NCI-H1694 (cell line): ENCODE results near the gene FSTL5.
"Not testable (repeated sequence)": the region's sequence is repeated elsewhere in the genome, so short reads cannot be mapped to it uniquely, and the experiment has no call there.

ENCODE experiments used
- DNase-seq: peaks from one replicate; lab custom pipeline; 2025; lab: John Stamatoyannopoulos, UW

Gene FSTL5

DNA sequence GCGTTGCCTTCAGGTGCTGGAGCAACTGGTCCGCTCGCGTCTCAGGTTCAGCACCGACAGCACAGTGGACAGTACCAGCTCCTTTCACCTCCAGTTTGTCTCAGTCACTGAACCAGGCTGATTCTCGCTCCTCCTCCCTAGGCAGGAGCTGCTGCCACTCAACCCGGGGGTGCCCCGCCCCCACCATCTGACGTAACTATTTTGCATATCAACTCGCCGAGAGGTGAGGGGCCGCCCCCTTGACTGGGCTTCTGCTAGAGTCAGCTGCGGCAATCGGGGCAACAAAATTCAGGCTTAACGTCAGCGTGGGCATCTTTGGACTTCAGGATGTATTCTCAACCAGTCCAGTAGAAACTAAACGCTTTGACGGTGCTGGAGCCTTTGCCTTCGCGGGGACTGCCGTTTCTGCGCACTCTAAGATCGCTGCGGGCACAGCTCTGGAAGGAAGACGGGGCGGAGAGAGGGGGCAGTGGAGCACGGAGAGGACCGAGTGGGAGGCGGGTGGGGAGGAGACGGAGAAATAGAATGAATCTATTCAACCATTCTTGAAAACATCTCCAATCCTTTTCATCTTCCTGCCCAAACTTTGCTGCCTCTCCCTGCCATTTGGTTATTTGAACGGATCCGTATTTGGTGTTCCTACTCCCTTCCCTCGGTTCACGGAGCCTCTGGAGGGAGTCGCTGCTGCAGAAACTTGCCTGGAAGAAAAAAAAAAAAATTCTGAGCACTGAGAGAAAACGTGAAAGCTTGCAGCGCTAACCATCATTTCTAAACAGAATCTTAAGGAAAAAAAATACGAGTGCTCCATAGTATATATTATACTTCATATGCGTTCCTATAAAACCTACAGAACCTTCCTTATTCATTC, at the start of gene FSTL5:
FSTL5 (minus strand) TSS at position 109 of the 868 bp plus-strand sequence. CDS start 52,604 bp downstream, outside the sequence.
- DNase-seq = no peak

DNA sequence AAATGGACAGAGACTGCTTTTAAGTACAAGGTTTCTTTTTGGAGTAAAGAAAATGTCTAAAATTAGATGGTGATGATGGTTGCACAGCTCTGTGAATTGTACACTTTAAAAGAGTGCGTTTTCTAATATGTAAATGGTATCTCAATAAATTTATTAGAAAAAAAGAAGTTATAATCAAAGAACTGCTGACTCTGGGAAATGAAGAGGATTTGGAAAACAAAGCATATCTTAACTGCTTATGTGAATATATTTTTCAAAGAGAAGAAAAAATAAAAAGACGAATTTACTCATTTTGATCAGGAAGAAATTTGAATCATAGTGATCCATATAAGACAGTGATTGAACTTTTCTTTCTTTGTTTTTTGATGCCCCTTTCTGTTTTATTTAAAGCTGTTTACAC, 45.9 kb upstream of the FSTL5 start:
- DNase-seq = no peak

DNA sequence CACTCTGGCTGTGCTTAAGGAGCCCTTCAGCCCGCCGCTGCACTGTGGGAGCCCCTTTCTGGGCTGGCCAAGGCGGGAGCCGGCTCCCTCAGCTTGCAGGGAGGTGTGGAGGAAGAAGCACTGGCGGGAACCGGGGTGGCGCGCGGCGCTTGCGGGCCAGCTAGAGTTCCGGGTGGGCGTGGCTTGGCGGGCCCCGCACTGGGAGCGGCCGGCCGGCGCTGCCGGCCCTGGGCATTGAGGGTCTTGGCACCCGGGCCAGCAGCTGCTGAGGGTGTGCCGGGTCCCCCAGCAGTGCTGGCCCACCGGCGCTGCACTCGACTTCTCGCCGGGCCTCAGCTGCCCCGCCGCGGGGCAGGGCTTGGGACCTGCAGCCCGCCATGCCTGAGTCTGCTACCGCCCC, 39.7 kb upstream of the FSTL5 start:
- DNase-seq = not testable (repeated sequence)

DNA sequence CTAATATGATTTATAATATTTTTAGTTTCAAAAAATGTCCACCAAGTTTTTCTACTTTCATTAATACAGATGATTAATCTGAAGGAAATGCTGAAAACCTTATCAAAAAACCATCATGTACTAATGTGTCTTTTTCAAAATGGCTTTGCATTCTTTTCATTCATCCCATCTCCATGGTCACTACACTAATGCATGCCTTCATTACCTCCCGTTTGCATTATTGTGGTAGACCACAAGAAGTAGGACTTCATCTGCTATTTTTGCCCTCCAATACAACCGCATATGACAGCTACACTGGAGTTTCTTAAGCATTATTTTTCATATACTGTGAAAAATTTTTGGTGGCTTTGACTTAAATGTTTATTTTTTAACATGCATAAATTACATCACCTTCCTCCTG, 37.9 kb upstream of the FSTL5 start:
- no peak for DNase-seq

DNA sequence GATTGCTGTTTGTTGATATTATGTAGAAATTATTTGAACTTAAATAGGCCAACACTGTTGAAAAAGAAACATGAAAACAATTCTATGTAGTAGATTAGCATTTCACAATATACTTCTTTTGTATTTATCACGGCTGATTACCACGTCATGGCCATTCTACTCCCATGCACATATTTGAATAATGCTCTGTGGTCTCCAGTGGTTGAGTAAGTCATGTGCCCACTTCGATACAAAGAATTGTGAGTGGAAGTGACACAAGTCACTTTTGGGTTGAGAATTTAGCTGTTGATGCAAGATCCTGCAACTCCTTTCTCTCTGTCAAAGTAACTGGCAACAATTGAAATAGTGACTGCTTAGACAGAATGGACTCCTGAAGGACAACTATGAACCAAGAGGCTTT, 6.7 kb upstream of the FSTL5 start:
- DNase-seq = no peak

DNA sequence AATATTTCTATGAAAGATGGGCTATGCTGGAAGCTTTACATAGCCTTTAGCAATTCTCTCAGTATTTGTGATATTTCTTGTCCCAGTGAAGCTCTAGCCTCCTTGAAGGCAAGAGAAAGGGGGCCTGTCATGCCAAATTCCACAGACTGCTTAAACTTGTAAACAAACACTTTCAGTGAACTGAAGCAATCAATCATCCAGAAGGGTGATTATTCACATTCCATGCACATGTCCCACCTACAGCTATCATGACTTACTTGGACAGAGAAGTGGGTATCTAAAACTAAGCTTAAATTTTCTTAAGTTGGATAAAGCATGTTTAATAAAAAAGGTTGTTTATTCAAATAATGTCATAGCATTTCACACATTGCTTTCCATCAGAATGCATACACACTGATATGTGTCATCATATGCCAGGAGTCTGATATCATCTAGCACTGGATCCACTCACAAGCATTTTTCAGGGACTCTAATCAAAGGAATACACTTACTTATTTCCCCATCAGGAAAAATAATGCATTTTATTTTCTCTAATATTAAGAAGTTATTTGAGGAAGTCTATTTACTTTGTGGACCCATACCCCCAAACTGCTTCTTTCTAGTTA, 1.2 kb upstream of the FSTL5 start:
- no peak for DNase-seq

DNA sequence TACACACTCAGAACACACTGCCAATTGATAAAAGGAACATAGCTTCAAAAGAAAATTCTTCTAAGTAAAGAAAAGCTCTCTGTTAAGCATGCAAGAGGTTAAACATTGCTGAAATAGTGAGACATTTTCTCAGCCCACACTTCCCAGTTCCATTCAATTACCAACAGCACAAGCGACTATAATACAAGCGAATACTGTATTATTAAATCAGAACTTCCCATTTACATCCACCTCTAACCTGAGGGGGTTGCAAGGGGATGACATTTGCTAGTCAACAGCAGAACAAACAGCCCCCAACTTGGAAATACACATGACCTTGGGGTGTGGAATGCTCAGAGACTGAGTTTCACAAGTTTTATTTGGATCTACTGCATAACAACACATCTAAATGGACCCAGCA, 1.1 kb downstream of the FSTL5 start:
- DNase-seq = no peak

DNA sequence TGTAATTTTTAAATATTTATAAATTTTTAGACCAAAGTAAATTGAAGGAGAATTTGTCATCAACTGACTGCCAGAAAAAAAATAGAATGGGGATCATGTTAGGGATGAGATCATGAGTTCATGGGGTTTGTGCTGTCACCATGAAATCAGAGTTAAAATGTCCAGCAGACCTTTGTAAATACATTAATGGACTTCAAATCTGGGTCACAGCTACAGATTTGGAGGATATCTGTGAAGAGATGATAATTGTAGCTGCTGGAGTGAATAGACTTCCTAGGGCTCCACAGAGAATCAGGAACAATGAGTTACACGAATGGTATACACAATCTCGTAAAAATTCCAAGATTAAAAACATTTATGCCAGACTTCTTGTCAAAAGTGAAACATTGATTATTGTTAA, 6.6 kb downstream of the FSTL5 start:
- DNase-seq = no peak

DNA sequence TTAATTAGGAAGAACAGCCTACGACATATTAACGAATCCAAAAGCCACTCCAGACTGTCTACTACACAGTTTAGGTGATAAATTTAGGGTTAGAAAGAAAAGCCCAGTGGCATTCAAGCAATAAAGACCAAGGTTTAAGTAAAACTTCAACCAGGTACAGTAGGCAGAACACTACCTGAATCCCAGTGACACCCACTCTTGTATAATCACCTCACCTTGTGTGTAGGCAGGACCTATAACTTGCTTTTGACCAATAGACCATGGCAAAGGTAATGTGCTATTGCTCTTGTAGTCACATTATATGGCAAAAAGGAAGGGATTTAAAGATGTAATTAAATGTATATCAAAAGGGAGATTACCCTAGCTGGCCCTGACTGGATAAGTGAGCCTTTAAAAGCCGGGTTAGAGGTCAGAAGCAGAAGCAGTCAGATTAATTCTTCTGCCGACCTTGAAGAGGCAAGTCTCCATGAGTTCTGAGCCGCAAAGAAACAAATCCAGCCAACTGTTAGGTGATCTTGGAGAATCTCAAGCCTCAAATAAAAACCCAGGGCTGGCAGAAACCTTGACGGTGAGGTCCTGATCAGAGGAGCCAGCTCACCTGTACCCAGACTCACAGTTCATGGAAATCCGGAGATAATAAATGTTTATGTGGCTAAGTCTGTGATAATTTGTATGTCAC, 8.8 kb downstream of the FSTL5 start:
- no peak for DNase-seq

DNA sequence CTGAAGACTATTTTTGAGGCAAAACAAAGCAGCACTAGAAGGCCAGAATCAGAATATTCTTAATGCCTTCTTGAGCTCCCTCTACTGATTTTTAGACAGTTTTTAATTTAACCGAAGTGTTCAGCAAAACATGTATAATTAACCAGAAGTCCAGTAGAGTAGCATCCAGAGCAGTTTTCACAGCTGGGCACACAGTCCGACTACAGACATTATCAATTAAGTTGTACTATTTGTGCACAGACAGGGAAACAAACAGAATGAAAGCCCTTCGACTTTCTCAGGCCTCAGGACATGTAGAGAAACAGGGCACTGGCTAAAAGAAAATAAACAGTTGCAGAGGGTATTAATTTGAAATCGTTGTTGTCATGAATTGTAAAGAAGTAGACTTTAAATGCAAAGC, 11.9 kb downstream of the FSTL5 start:
- DNase-seq = no peak

DNA sequence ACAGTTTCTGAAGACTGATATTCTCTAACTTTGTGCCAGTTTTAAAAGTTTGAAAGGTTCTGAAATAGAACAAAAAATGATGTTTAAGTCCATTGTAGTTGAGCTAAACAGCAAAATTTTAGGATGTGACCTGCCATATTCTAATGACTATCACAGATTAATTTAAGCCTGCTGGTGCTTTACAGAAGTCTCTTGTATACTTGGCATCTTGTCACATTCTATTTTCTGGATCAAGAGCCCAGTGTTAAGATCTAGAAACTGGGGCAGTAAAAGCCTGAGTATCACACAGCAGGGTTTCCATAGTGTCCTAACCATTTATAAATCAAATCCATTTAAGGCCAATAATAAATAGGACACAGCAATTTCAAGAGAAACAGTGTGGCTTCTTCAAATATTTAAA, 12.4 kb downstream of the FSTL5 start:
- DNase-seq = no peak

DNA sequence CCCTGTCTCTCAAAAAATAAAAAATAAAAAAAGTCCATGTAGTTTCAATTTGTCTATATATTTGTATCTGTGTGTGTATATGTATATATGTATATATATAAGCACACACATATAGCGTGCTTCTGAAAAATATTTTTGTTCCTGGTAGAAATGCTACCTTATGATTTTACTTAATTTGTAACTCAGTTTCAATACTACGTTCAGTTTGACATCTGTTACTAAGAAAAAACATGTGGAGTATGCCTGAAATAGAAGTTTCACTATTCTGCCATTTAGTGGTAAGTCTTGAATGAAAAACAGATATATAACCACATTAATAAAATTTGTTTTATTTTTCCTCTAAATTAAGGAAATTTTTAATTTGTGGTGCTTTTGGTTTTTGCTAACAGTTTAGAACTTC, 14.2 kb downstream of the FSTL5 start:
- DNase-seq = no peak

DNA sequence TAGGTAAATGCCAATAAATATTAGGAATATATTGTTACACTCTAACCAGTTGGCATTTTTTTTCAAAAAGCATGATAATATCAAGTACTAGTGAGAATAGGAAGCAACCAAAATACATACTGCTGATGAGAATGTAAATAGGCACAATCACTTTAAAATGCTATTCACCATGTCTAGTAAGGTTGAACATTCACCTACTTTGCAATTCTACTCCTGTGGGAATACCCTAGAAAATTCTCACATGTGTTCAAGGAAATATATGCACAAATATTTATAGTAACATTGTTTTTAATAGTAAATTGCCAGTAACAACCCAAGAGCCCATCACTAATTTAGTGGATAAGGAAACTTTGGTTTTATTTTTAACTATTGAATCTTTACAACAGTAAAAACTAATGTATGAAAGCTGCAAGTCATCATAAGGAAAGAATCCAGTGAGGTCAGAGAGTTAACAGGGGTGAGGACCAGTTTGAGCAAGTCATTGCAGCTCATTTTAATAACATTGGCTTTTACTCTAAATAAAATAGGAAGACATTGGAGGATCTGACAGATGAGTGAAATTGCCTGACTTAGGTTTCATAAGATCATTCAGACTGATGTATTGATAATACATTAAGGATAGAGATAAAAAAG, 23.6 kb downstream of the FSTL5 start:
- no peak for DNase-seq

DNA sequence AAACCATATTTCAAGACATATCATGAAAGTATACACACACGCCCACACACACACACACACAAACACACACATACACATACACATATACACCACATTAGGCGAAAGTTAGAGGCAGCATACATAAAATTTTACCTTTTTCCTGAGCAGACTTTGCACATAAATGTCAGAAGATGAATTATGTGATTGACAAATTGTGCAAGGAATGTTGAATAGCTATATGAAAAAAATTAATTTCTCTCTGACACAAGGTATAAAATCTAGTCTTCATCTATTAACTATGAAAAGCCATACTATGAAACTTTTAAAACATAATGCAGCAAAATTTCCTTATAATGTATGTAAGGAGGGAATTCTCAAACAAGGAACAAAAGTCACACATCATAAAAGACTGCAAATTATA, 24.4 kb downstream of the FSTL5 start:
- DNase-seq = no peak

DNA sequence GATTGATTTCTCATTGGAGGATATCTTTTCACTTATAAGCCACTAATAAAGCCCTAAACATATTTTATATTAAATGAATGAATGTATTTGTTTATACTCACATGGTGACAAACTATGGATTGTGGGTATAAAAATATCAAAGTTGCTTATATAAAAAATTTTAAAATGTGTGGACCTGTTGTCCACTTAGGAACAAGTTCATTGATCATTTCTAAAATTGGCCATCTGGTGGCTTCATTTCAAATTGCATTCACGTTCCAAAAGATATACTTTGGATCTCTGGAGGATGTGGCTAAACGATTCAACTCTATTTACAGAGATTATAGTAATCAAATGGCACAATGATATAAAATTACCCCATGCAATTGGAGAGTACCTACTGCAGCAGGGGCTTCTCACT, 32.5 kb downstream of the FSTL5 start:
- no peak for DNase-seq

DNA sequence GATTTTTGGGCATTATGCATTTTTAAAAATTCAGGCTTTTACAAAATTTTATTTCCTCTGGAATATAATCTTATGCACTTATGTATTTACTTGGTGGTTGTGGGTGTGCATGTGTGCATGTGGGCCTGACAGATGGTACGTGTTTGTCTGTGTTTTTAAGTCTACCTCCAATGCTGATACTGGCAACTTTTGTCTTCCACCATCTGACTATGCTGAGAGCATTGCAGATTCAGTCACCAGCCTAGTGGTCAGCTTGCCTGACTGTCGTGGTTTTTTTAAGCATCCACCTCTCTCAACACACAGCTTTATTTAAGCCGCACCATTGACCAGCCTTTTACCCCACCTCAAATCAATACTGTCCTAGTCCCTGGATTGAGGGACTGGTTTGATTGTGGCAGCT, 37.1 kb downstream of the FSTL5 start:
- no peak for DNase-seq

DNA sequence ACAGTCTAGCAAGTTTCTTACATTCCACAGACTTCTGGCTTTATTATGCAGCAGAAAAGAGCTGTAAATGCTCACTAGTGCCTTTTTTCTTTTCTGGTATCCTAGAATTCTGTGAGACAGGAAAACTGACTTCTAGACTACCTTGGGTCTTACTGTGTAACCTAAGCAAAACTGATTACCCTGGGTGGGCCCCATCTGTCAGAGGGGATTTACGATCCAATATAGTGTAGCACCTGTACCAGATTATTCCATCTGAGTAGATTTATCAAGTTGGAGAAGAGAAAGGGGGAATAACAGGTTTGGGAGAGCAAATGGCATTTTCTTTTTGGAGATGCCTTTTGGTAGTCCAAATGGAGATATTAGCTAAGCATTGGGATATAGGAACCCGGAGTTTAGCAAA, 46.7 kb downstream of the FSTL5 start:
- DNase-seq = no peak

DNA sequence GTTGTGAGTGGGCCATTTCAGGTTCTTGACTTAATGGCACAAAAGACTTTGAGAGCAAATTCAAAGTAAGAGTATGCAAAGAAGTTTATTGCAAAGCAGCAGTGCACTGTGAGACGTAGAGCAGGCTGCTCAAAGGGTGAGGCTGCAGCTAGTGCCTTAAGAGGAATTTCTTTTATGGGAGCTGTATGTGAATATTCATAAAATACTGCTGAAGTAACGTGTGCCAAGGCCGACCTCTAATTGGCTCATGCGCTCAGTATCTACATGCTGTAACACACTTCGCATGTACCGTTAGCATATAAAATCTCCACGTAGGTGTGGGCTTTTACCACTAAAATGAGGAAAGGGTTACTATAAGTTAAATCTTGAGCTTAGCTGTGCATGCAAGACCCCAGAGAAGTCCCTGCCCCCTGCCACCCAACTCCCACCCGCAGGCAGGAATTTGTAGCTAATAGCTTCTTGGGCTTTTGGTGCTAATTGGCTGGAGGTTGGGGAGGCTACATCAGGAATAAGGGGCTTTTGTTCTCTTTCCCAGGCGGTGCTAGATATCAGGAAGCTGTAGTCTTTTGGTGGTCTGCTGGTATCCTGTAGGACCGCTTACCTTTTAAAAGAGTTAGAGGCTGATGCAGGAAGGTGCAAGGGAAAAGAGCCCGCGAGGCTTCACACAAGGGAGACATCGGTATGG, 47.6 kb downstream of the FSTL5 start:
- no peak for DNase-seq

DNA sequence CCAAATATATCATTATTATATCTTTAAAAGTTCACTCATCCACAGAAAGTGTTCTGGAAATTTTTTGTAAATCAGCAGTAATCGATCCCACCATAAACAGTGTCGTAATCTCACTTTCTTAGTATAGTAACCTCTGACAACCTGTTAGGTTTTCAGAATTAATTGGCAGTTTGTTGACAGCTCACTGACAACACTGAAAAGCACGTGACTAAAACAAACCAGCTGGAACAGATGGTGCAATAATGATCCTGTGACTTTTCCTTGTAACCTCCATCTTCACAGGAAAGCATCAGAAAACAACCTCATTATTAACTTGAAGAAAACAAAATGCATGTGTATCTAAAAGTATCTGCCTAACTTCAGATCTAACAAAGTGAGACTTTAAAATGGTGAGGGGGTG, 48.5 kb downstream of the FSTL5 start:
- no peak for DNase-seq

DNA sequence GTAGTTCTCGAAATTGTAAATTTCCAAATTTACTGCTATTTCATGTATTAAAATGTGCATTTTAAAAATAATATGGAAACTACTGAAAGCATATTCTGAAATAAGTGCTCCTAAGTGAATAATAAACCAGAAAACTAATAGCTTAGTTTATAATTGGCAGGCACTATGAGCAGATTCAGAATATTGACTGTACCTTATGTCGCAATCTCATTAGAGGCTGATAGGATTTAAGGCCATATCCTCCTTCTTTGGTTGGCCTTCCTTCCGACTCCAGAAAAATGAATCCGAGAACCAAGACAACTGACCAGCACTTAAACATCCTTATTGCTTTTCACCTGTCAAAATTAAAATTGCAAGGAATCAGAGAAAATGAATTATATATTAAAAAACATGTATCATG, 52.7 kb downstream of the FSTL5 start:
- no peak for DNase-seq

DNA sequence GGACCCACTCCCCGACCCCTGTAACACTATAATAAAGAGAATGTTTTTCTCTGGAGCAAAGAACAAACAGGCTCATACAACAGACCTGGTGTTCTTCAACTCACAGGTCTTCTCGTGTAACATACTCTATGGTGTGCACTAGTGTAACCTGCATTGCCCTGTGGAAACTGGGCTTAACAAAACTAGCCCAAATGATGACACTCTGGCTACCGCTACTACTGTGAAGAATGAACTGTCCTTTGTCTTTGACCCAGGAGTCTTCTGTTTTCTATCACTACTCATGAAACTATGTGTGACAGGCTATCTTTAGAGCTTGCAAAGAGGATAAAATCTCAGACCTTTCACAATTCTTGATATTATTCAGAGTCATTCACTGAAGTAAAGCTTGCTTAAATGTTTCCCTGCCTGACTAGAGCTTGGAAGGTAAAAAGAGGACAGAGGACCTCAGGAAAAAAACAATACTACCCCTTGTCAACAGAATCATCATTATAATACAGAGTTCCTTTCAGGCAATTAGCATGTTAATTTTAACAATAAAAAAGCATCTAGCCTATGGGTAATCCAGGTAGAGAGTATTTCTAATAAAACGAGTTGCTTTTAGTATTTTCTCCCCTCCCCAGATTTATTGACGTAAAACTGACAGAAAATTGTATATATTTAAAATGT, 59.2 kb downstream of the FSTL5 start:
- no peak for DNase-seq

DNA sequence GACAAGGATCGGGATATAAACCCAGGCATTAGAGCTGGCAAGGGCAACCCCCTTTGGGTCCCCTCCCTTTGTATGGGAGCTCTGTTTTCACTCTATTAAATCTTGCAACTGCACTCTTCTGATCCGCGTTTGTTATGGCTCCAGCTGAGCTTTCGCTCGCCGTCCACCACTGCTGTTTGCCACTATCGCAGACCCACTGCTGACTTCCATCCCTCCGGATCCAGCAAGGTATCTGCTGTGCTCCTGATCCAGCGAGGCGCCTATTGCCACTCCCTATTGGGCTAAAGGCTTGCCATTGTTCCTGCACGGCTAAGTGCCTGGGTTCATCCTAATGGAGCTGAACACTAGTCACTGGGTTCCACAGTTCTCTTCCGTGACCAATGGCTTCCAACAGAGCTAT, 59.9 kb downstream of the FSTL5 start:
- not testable (repeated sequence) for DNase-seq
